WTC11 (cell line): ENCODE data around the gene ZFHX3. TPM values are rescaled to one million over a fixed set of nuclear protein-coding genes. Genes with fewer than 3 reads are reported as not detected.

Source experiments
- ATAC-seq: fragments of 200-7000 bp; cut with Tn5 transposase; 2 replicates; pipeline ENCODE4 v1.10.0; 2021; ENCODE audit warnings: mild to moderate bottlenecking, moderate library complexity
- CTCF ChIA-PET: fragments of 300-600 bp; sonication (Branson Sonifier 250); formaldehyde crosslinking; loops from one replicate; lab custom pipeline; 2021; ENCODE audit warnings: antibody characterized with exemption; lab: Charles Lee
- POLR2A ChIA-PET: fragments of 350-600 bp; sonication (Branson Sonifier 250); formaldehyde crosslinking; loops from one replicate; lab custom pipeline; 2021; ENCODE audit warnings: antibody characterized with exemption; lab: Charles Lee
- DNase-seq: peaks from one replicate; pipeline ENCODE4 v3.0.0; 2021; ENCODE audit warnings: low spot score
- H3K27ac Mint-ChIP-seq: 2 replicates; pipeline ENCODE4 v1.8.0; 2021; ENCODE audit warnings: mixed read lengths
- H3K27me3 Mint-ChIP-seq: 2 replicates; pipeline ENCODE4 v1.8.0; 2021; ENCODE audit warnings: low read depth, mild to moderate bottlenecking, moderate library complexity, mixed read lengths
- H3K36me3 Mint-ChIP-seq: 2 replicates; pipeline ENCODE4 v1.8.0; 2021; ENCODE audit warnings: mixed read lengths
- H3K4me1 Mint-ChIP-seq: 2 replicates; pipeline ENCODE4 v1.8.0; 2022; ENCODE audit warnings: mixed read lengths
- H3K4me3 Mint-ChIP-seq: 2 replicates; pipeline ENCODE4 v1.8.0; 2021; ENCODE audit warnings: mild to moderate bottlenecking, moderate library complexity, mixed read lengths
- H3K9me3 Mint-ChIP-seq: 2 replicates; pipeline ENCODE4 v1.8.0; 2021; ENCODE audit warnings: mixed read lengths
- ATF6 ChIP-seq: sonication (generic); formaldehyde crosslinking; IDR thresholded peaks from 2 replicates; pipeline ENCODE4 v1.8.1; 2023; ENCODE audit warnings: mild to moderate bottlenecking, missing genetic modification reagents
- CTCF ChIP-seq: fragments of 200-600 bp; IDR thresholded peaks from 2 replicates; pipeline ENCODE4 v1.8.0; 2022; ENCODE audit warnings: antibody characterized with exemption
- E2F1 ChIP-seq: sonication (generic); formaldehyde crosslinking; IDR thresholded peaks from 2 replicates; pipeline ENCODE4 v1.8.0; 2022; ENCODE audit warnings: mild to moderate bottlenecking, missing genetic modification reagents
- E2F5 ChIP-seq: sonication (generic); formaldehyde crosslinking; IDR thresholded peaks from 2 replicates; pipeline ENCODE4 v1.8.1; 2022; ENCODE audit warnings: mild to moderate bottlenecking, moderate library complexity, missing genetic modification reagents
- ERG ChIP-seq: fragments of 250-450 bp; sonication (Bioruptor Pico); IDR thresholded peaks from 2 replicates; pipeline ENCODE4 v1.8.0; 2021; ENCODE audit warnings: mild to moderate bottlenecking
- FOXJ3 ChIP-seq: sonication (generic); formaldehyde crosslinking; IDR thresholded peaks from 2 replicates; pipeline ENCODE4 v1.9.0; 2021; ENCODE audit warnings: missing genetic modification reagents, mild to moderate bottlenecking, borderline replicate concordance
- GABPB1 ChIP-seq: sonication (generic); formaldehyde crosslinking; IDR thresholded peaks from 2 replicates; pipeline ENCODE4 v1.8.1; 2023; ENCODE audit warnings: mild to moderate bottlenecking, missing genetic modification reagents
- GRHL2 ChIP-seq: fragments of 250-450 bp; sonication (Bioruptor Pico); IDR thresholded peaks from 2 replicates; pipeline ENCODE4 v1.8.0; 2022; ENCODE audit warnings: mild to moderate bottlenecking, moderate library complexity; ENCODE audit not compliant: insufficient replicate concordance, severe bottlenecking
- GTF2I ChIP-seq: fragments of 250-450 bp; sonication (Bioruptor Pico); conservative IDR thresholded peaks from 2 replicates; pipeline ENCODE4 v1.4.0; 2021; ENCODE audit warnings: mild to moderate bottlenecking
- HMGA2 ChIP-seq: fragments of 250-450 bp; sonication (Bioruptor Pico); IDR thresholded peaks from 2 replicates; pipeline ENCODE4 v1.4.0; 2021; ENCODE audit warnings: mild to moderate bottlenecking, moderate library complexity
- IRF1 ChIP-seq: sonication (generic); formaldehyde crosslinking; IDR thresholded peaks from 2 replicates; pipeline ENCODE4 v1.8.0; 2023; ENCODE audit warnings: missing genetic modification reagents
- MAX ChIP-seq: sonication (generic); formaldehyde crosslinking; IDR thresholded peaks from 2 replicates; pipeline ENCODE4 v1.8.0; 2022; ENCODE audit warnings: mild to moderate bottlenecking, missing genetic modification reagents
- NFATC4 ChIP-seq: fragments of 250-450 bp; sonication (Bioruptor Pico); IDR thresholded peaks from 2 replicates; pipeline ENCODE4 v1.9.0; 2021; ENCODE audit warnings: mild to moderate bottlenecking
- NFYB ChIP-seq: sonication (generic); formaldehyde crosslinking; conservative IDR thresholded peaks from 2 replicates; pipeline ENCODE4 v1.8.0; 2022; ENCODE audit warnings: low read depth, missing genetic modification reagents
- NR2C2 ChIP-seq: sonication (generic); formaldehyde crosslinking; IDR thresholded peaks from 2 replicates; pipeline ENCODE4 v1.8.0; 2022; ENCODE audit warnings: mild to moderate bottlenecking, missing genetic modification reagents
- PRRX2 ChIP-seq: fragments of 250-450 bp; sonication (Bioruptor Pico); IDR thresholded peaks from 2 replicates; pipeline ENCODE4 v1.8.0; 2021; ENCODE audit warnings: mild to moderate bottlenecking
- SOX15 ChIP-seq: fragments of 250-450 bp; sonication (Bioruptor Pico); IDR thresholded peaks from 2 replicates; pipeline ENCODE4 v1.9.0; 2021; ENCODE audit warnings: mild to moderate bottlenecking
- TEAD4 ChIP-seq: sonication (generic); formaldehyde crosslinking; IDR thresholded peaks from 2 replicates; pipeline ENCODE4 v1.8.0; 2022; ENCODE audit warnings: mild to moderate bottlenecking, missing genetic modification reagents
- TP53 ChIP-seq: sonication (generic); formaldehyde crosslinking; IDR thresholded peaks from 2 replicates; pipeline ENCODE4 v1.8.1; 2023; ENCODE audit warnings: mild to moderate bottlenecking, missing genetic modification reagents
- ZBTB21 ChIP-seq: sonication (generic); formaldehyde crosslinking; IDR thresholded peaks from 2 replicates; pipeline ENCODE4 v1.8.1; 2023; ENCODE audit warnings: mild to moderate bottlenecking, missing genetic modification reagents, borderline replicate concordance
- ZBTB43 ChIP-seq: sonication (generic); formaldehyde crosslinking; IDR thresholded peaks from 2 replicates; pipeline ENCODE4 v1.8.1; 2023; ENCODE audit warnings: mild to moderate bottlenecking, missing genetic modification reagents
- ZMAT4 ChIP-seq: fragments of 250-450 bp; sonication (Bioruptor Pico); IDR thresholded peaks from 2 replicates; pipeline ENCODE4 v1.9.0; 2021; ENCODE audit warnings: mild to moderate bottlenecking
- ZNF425 ChIP-seq: fragments of 250-450 bp; sonication (Bioruptor Pico); conservative IDR thresholded peaks from 2 replicates; pipeline ENCODE4 v1.9.0; 2021; ENCODE audit warnings: mild to moderate bottlenecking
- total RNA-seq: library from RNA; stranded (reverse); gene quantifications from 3 replicates; pipeline ENCODE4 v1.2.3, GENCODE V29; 2021

Gene ZFHX3
- total RNA-seq, 1 experiment from 2014 or later, result 5.7 TPM

- Mint-ChIP-seq H3K27me3 (no peaks in the 10 kb centered on the region), H3K4me1 (peaks cover 70% of the 10 kb centered on the region), H3K9me3 (no peaks in the 10 kb centered on the region), H3K27ac (no peak overlapping the region), H3K4me3 (no peak overlapping the region), H3K36me3 (no peaks in the 10 kb centered on the region)
- no peak for ATAC-seq
- no peak for DNase-seq
- ChIA-PET POLR2A (no interaction called here), CTCF (interaction anchor here (0.6 to 1.9 kb wide), 3 partner anchors 79 to 476 kb away, joined by 3 to 8 read pairs (median 5); no protein-coding TSS in a partner anchor)
- TF ChIP-seq MAX (CRISPR knock-in tag) (no peak), GRHL2 (CRISPR knock-in tag) (no peak), ATF6 (CRISPR knock-in tag) (no peak), TP53 (CRISPR knock-in tag) (no peak), ZMAT4 (no peak), NFYB (CRISPR knock-in tag) (no peak), FOXJ3 (CRISPR knock-in tag) (no peak), GTF2I (CRISPR knock-in tag) (no peak), NR2C2 (CRISPR knock-in tag) (no peak), ZNF425 (no peak), TEAD4 (CRISPR knock-in tag) (no peak)
Observed at GRCh38 chr16:72935896-72936295, 112.0 kb downstream of the ZFHX3 start.

GRCh38 chr16:72934636-72935403 is 113.1 kb downstream of the ZFHX3 start:
- no peaks in the 10 kb centered on the region for H3K36me3 Mint-ChIP-seq
- no peak overlapping the region for H3K27ac Mint-ChIP-seq
- ChIA-PET CTCF (interaction anchor here (0.6 kb wide), 1 partner anchor 1299 kb away, joined by 5 read pairs; no protein-coding TSS in a partner anchor), POLR2A (no interaction called here)
- ATAC-seq (no peak), DNase-seq (no peak)
- H3K9me3 Mint-ChIP-seq, result no peaks in the 10 kb centered on the region
- no peaks in the 10 kb centered on the region for H3K27me3 Mint-ChIP-seq
- no peak for TF ChIP-seq NFATC4 (CRISPR knock-in tag)
- TF ChIP-seq SOX15 (CRISPR knock-in tag), result no peak
- no peak for TF ChIP-seq TEAD4 (CRISPR knock-in tag)
- no peak for TF ChIP-seq ZBTB43 (CRISPR knock-in tag)
- no peak for TF ChIP-seq GRHL2 (CRISPR knock-in tag)
- TF ChIP-seq PRRX2 (CRISPR knock-in tag), result no peak
- no peak for TF ChIP-seq CTCF
- TF ChIP-seq E2F5 (CRISPR knock-in tag), result no peak
- no peak for TF ChIP-seq HMGA2 (CRISPR knock-in tag)
- TF ChIP-seq ERG (CRISPR knock-in tag), result no peak
- TF ChIP-seq ZBTB21 (CRISPR knock-in tag), result no peak
- no peak for TF ChIP-seq GABPB1
- TF ChIP-seq IRF1 (CRISPR knock-in tag), result no peak
- no peak for TF ChIP-seq E2F1
- no peak overlapping the region for H3K4me3 Mint-ChIP-seq
- H3K4me1 Mint-ChIP-seq, result peaks cover 66% of the 10 kb centered on the region
